ENCODE results near the gene KAT7.
A peak's percentile ranks its signal among the peaks of the same experiment; 100 is the strongest.

KAT7 gene

DNA sequence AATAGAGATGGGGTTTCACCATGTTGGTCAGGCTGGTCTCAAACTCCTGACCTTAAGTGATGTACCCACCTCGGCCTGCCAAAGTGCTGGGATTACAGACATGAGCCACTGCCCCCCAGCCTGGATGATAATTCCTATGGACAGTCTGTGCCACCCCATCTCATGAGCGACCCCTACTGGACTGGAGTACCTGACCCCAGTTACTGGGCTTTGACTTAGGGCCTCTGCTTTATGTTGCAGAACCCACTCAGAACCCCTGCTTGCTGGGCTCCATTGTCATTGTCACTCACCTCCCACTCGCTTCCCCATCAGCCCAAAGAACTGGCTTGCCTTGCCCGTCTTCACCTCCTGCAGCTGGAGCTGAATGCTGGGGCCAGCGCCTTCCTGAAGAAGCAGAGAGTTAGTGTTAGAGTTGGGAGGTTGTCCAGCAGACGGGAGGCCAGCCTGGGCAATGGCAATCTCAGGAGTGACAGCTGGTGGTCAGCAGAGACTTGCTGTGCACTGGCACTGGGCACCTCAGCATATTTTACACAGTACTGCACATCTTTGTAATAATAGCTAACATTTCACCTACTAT lies 55.4 kb downstream of the KAT7 start:
- no peak for DNase-seq

DNA sequence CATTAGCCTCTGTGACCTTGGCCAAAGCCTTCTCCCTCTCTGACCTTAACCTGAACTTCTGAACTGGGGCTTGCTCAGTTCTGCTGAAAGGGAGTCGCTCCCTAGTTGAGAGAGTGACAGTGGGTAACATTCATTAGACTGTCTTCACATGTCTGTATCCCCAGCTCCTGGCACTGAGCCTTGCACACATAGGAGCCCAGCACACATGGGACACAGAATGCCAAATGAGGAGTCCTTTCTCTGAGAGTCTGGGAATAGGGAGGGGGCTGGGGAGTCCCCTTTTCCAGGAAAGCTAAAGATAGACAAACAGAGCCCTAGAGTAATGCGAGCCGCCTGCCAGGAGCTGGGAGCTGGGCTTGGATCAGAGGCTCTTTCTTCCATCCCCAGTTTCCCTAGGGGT lies 56.8 kb downstream of the KAT7 start:
- no peak for DNase-seq

DNA sequence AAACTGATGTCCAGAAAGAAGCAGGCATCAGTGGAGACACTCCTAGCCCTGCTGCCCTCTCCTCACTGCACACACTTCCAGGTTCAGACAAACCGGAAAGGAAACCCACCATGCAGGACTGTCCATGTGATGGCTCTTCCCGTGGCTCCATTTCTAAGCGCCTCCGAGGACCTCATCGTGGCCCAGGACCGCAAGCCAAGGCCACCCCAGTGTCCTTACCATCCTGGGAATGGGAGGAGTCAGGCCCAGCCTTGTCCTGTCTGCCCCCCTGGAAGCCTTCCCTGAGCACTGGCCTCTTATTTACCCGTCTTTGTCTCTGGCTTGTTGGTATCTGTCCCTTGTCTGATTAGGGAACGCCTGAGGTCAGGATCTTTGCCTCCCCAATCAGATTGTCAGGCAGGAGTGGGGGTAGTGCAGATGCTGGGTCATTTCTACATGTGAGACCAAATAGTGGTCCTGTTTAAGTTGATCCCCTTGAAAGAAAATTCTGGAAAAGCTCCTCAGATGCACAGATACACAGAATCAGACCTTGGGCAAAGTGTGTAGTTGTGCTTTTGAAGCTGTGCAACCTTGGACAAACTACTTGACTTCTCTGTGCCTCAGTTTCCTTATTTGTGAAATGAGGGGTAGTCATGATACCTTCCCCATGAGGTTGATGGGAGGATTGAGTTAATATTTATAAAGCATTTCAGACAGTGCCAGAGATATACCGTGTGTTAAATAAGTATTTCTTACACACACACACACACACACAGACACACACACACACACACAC lies 58.6 kb downstream of the KAT7 start:
- DNase-seq, result no peak

DNA sequence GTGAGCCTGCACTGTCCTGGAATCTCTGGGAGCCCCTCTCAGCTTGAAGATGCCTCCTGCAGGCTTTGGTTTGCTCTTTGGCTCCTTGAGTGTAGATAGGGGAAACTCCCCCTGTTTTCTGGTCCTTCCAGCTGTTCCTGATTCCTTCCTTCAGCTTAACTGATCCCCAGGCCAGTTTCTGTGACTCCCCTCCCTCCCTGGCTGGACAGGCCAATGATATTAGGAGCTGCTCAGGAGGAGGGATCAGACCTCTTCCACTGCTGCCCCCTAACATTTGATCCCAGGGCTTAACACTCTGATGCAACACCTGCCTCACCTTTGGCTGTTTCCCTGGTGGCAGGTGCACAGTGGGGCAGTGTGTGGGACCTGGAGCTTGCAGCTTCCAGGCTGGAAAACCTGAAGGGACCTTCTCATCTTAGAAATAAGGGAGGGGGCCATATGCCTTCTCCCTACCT lies 59.6 kb downstream of the KAT7 start, which contains the start of gene TAC4:
Gene TAC4 (minus strand): TSS at position 51 of the 455 bp plus-strand sequence. CDS start 52 bp downstream, outside the sequence.
- no peak for DNase-seq

DNA sequence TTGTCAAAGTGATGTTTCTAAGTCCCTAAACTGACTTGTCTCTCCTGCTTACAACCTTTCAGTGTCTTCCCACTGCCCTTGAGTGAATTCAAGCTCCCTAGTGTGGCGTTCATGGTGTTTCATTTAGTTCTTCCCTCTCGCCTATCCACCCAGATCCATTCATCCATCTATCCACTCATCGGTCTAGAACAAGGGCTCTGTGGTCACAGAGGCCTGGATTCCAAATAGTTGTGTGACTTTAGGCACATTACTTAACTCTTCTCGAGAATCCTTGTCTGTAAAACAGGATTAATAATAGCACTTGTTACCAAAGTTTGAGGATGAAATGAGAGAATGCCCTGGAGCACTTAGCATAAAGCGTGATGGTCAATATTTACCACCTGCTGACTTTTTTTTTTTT lies 60.3 kb downstream of the KAT7 start:
- no peak for DNase-seq

DNA sequence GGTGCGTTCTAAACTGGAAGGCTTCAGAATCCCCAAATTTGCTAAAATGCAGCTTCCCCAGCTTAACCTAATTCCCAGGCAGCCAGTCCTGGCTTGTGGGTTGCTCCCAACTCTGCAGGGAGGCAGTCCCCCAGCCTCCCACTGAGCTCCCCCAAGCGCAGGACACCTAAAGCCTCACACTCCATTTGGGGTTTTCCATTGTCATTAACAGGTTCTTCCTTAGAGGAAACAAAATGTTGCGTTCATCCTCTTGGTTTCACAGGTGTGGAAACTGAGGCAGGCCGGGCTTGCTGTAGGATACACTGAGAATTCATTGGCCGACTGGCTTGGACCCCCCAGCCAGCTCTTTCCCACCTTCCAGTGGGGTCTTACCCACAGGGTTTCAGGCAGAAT lies 61.7 kb downstream of the KAT7 start:
- DNase-seq, result no peak

DNA sequence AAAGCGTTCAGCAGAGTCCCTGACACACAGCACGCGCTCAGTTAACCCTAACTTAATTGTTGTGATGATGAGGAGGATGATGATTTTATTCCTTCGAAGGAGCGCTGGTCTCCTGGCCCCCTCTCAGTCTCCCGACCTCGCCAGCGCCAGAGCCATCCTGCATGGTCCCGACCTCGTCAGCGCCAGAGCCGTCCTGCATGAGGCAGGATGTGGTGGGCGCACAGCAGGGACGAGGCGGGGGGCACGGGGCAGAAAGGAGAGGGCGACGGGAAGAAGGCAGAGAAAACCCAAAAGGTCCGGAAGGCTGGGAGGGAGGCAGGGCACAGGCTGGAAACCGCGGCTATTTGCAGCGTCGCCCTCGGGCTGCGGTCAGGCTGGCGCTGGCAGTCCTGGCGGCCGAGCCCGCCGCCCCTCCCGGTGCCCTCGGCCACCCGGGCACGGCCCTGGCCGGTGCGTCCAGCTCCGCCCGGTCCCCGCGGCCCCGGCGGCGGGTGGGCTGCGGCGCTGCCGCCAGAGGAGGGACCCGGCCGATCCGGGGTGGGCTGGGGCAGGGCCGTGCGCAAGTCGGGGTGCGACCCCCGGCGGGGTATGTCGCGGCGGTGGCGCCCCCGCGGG lies 62.4 kb downstream of the KAT7 start:
- DNase-seq, result no peak

DNA sequence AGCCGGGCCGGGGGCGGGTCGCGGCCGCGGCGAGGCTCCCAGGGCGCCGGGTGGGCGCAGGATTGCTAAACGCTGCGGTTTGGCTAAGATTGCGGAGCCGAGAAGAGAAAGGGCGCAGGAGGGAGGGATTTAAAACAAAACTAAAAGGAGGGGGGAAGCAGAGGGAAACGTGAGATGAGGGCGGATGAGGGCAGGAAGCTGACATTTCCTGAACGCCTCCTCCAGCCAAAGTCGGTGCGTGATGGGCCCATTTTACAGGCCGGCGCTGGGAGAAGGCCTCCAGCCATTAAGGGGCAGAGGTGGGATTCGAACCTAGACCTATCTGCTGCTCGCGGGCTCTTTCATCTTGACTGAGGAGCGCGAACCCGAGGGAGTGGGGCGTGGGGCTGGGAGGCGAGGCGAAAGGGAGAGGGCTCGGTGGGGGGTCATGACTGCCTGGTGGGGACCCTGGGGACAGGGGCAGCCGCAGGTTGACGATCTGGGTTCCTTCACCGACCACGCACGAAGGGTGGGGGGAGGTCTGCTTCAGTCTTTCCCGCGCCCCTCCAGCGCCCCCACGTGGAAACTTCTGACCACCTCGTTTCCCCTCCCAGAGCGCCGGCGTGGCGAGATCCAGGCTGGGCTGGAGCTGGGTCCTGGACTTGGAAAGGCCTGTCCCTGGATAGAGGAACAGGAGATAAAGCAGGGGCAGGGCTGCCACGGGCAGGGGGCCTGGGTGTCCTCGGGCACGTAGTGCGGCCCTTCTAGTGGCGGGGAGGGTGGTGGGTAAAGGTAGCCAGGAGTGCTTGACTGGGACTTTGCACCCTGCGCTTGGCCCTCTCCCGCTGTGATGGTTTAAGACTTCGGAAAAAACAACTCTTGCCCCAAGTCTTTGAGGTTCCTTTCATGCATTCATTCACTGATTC lies 63.2 kb downstream of the KAT7 start:
- peak; percentile 55 for DNase-seq

DNA sequence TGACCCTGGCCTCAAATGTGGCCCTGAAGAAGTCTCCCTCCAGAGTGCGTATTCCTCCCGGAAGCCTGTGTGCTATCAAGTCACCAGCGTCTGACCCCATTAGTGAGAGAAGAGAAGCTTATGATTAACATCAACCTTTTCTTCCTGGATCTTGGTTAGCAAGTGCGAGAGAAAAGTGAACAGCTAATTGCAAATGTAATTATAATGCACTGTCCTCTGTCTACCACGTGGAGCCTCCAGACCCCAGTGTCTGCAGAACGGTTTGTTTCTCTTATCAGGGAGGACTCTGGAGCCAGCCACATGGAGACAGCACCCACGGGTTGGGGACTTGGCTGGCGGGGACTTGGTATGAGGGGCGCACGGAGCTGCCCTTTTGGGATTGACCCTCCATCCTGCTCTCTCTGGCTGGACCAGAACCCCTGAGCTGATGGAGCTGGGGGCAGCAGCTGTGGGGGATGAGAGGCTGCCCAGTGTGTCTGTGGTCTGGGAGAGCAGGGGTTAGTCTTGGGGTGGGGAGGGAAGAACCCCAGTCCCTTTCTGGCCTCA lies 65.1 kb downstream of the KAT7 start:
- DNase-seq, result no peak

DNA sequence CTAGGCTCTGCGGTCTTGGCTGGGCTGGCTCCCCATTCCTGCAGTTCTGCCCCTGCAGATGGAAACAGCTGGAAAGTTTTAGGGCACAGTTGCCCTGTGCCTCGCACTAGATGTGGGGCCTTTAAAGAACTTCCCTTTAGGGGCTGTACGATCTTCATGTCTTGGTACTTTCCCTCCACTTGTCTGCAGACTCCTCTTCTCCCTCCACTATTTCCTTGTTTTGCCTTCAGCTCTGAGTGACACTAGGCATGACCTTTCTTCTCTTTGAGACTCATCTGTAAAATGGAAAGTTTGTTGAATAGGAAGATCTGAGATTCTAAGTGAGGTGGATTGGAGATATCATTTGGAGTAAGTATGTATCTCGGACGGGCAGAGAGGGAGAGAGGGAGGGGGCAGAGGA lies 65.6 kb downstream of the KAT7 start:
- no peak for DNase-seq

DNA sequence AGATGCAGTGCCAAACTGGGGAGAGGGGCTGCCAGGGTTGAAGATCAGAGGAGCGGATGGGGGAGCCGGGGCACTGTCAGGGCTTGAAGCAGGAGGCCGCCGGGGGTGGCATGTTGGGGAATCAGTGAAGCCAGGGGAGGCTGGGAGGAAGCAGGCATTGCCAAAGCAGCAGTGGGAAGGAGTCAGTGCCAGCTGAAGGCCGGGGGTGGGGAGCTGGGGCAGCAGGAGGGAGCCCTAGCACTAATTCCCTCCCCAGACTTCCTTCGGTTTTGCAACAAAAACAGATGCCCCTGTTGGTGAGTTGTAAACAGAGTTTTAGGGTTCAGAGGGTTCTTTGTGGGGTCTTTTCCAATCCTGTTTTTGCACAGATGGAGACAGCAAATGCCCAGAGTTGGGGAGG lies 70.3 kb downstream of the KAT7 start:
- no peak for DNase-seq

DNA sequence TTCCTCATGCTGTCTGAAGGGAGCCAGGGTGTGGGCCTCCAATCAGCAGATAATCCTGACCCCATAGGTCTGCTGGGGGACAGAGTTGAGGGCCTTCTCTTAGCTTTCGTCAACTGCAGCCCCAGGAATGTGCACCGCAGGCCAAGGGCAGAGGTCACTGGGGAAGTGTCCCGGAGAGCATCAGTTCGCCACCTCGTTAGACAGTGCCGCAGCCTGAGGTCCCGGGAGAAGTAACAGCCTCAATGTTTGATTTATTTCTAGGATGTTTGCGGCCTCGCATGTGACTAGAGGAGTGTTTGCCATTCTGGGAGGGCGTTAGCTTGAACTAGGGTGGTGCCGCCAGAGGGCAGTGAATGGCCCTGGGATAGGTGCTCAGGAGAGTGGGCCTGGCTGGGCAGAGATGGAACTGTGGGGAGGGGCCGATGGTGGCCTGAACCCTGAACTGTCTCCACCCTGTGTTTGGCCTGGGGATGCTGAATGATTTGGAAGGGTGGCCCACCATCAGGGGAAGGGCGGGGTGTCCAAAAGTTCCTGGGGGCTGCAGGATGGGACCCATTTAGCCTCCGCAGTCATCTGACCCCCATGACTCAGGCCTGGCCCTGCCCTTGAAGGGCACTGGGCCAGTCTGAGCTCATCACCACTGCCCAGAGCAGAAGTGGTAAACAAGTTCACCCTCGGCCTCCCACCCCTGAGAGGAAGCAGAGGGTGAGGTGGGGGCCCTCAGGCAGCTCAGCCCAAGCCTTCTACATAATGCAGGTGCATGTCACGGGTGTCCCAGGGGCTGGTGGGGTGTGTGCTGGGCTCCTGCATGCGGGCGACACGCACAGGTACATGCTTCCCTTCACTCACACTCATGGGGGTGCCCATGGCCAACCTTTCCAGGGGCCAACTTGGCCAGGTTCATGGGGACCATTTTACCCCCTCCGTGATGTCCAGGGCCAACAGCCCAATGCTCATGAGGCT lies 71.8 kb downstream of the KAT7 start:
- no peak for DNase-seq

DNA sequence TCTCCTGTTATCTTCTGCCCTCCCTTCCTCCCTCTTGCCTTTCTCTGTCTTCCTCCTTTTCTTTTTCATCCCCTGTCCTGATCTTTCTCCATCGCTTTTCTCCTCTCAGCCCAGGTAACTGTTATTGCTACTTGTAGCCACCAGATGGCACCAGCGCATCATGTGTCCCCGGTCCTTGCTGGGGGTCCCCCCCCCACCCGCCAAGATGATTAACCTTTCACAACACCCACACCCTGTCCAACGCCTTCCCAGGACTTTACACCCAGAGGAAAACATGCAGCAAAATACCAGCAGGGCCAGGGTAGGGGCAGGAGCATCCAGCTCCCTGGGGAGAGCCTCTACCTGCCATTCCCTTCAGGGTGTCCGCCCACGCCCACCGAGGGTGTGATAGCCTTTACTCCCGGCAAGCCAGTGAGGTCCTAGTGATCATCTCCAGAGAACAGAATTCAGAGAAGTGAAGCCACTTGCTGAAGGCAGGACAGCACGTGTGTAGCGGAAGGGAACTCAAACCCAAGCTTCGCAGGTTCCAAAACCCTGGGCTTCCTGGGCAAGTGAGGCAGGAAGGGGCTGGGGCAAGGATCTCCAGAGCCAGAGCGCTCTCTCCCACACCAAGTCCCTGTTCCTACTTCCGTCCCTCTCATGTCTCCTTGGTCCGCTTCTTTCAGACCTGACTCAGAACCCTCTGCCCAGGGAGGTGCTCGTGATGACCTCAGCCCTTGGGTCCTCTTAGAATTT lies 72.8 kb downstream of the KAT7 start:
- DNase-seq, result peak; percentile 53

DNA sequence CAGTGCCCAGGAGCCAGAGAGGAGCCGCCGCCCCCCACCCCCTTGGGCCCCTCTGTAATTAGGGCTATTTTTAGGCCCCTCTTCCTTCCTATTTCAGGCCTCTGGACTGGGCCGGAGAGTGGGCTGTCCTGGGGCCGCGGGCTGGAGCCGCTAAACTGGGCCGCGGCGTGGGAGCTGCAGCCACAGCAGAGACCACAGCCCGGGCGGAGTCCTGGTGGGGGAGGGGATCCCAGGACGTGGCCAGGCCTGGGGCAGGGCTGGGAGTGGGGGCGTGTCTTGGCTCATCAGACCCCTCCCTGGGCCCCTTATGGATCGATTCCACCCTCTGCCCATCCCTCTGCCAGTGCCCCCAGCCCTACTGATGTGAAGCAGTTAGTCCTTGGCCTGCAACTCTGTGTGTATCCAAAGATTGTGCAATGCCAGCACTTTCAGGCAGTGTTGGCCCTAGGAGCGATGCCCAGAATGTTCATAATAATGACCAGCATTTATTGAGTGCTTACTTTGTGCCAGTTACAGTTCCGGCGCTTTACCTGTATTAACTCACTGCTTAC lies 74.4 kb downstream of the KAT7 start:
- DNase-seq, result no peak

DNA sequence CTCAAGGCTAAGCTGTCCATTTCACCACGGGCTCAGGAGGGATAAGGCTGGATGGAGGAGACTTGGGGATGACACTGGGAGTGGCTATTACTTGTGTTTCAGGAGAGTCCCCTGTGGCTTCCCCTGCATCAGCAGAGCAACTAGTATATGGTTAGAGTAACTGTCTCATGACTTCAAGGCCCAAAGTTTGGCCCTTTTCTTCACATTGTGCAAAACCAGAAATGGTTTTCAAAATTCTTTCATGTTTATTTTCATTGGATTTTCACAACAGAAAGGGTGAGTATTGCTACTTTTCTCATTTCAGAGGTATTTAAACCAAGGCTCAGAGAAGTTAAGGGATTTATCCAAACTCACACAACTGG lies 77.5 kb downstream of the KAT7 start:
- no peak for DNase-seq

DNA sequence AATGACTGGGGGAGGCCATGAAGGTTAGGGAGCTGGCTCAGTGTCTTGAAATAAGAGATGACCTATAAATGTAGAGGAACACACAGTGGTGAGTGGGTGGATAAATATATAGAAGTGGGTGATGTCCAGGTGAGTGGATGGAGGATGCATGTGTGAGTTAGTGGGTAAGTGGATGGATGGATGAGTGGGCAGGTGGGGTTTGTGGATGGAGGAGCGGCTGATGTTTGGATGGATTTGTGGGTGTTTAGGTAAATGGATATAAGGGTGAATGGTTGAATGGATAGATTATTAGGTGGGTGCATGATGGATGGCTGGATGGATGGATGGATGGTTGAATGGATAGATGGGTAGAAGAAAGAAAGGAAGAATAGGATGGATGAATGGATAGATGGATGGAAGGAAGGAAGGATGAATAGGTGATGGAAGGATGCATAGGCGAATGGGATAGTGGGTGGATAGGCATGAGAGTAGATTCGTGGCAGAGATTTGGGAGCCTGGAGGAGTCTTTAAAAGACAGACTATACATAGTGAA lies 78.5 kb downstream of the KAT7 start:
- DNase-seq, result no peak

DNA sequence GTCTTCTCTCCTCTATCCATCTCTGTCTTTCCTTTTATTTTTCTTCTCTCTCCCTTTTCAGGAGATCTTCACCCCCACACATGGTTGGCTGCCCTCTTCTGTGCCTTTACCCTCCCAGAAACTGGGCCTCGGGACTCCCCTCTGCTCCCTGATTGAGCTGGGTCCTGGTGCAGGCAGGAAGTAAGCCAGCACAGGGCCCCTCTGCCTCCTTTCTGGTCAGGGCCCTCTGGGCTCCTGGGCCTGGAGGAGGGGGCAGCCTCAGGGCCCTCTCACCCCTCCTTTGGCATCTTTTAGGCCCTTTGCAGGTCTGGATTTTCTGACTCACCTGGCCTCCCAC lies 80.5 kb downstream of the KAT7 start:
- DNase-seq, result no peak

DNA sequence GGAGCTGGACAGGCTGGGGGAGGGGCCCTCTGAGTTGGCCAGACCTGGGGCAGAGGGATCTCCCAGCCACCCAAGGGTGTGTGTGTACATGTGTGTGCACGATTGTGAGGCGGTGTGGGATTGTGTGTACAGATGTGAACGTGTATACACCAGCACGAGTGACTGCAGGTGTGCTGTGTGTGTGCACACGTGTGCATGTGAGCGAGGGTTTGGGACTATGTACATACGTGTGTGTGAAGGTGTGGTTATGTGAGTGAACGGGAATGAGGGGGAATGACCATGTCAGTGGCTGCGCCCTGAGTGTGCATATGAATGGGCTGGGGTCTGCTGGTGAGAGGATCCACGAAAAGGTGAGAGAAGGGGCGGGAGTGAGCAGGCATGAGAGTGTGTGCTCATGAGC lies 81.8 kb downstream of the KAT7 start:
- no peak for DNase-seq

DNA sequence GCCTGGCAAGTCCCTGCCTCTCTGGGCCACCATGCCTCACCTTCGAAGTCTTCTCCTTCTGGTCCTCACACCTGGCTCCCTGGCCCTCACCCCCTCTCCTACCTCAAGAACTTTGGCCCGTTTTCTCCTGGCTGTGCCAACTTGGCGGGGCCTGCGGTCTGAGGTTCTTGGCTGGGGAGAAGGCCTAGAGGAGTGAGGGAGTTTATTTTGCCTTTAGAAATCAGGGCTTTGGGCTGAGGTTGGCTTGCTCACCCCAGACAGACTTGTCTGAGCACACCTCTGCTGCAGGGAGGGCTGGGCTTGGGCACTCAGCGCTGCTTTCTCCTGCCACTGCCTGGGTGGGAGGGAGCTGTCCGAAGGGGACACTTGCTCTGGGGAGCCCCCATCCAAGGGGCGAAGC lies 82.7 kb downstream of the KAT7 start:
- no peak for DNase-seq

DNA sequence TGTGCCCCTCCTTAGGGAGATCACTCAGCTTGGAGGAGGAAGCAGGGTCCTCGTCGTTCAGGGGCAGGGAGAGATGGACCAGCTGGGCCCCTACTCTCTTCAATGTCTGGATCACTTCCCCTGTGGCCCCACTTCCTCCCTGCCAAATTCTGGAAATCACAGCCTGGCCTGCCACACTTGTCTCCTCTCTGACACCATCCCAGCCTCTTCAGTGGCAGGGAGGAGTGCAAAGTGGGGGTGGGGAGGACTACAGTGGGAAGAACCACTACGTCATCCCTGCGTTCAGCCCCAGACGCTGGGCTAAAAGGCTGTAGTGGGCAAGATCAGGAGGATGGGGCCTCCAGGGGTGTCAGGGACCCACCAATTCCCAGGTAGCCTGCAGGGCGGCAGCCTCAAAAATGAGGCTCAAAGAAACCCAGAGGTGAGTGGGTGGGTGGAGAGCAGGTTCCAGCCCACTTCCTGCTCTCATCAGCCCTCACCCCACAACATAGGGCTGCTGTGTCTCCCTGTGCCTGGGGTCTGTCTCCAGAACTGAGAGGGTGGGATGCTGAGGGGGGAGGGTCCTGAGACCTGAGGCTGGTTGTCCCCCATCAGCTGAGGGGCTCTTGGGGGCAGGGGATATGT lies 84.4 kb downstream of the KAT7 start:
- DNase-seq, result no peak
